ENCODE measurements around the gene EWSR1. TPM values are rescaled to one million over a fixed set of nuclear protein-coding genes. Genes with fewer than 3 reads are reported as not detected.

EWSR1 gene
- total and polyA plus RNA-seq, 2 experiments from 2014 or later, result 391 to 427 TPM

DNA sequence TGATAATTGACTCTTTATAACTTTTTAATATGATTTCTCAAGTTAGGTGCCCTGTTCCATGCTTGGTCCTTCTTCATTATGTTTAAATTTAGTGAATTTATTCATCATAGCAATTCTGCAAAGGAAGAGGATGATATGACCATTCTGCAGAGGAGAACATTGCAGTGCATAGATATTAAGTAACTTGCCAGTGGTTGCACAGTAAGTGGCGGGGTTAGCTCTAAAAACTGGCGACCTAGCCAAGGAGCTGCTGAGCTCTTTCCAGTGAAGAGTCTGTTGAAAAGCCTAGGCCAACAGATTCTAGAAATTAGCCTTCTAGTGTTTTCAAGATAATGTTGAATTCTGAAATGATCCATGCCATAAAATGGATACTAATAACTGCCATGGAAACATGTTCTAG, 4.6 kb downstream of the EWSR1 start:
- H3K36me3 Mint-ChIP-seq (ENCODE audit: low read depth), result peaks cover 92% of the 10 kb centered on the region
- H3K4me3 ChIP-seq, result 0 out of 2 replicates have a peak overlapping the region, but pooled peaks have one; percentile 5

More for the DNA sequence above, 4.6 kb downstream of the EWSR1 start:
- ATAC-seq (no peak), DNase-seq (ENCODE audit: low spot score) (no peak)
- H3K27me3 ChIP-seq (ENCODE audit: insufficient read depth), result no peaks in the 10 kb centered on the region
- H2AFZ ChIP-seq, result no peak overlapping the region
- no peaks in the 10 kb centered on the region for H3K9me3 Mint-ChIP-seq
- peaks cover 98% of the 10 kb centered on the region for H3K79me2 ChIP-seq (replicated peaks; ENCODE audit: insufficient read depth)
- H4K20me1 ChIP-seq (replicated peaks; ENCODE audit: insufficient read depth), result peaks cover 78% of the 10 kb centered on the region
- H3F3A ChIP-seq (replicated peaks; ENCODE audit: low read depth), result peaks cover 7% of the 10 kb centered on the region
- H3K4me1 ChIP-seq (ENCODE audit: insufficient read depth), result peaks cover 24% of the 10 kb centered on the region
- H3K27me3 Mint-ChIP-seq (ENCODE audit: insufficient read depth, low read depth, poor library complexity), result peaks cover 15% of the 10 kb centered on the region
- peaks cover 61% of the 10 kb centered on the region for H3K36me3 ChIP-seq (ENCODE audit: insufficient read depth)
- no peak overlapping the region for H3K4me2 ChIP-seq
- TF ChIP-seq POLR2AphosphoS5 (IDR thresholded peaks at IDR 0.05; ENCODE audit: low read depth) (no peak), EZH2 (IDR thresholded peaks at IDR 0.05; ENCODE audit: low read depth, unreplicated experiment) (no peak), STAT1 (IDR thresholded peaks at IDR 0.05; ENCODE audit: unreplicated experiment) (no peak), CREB1 (CRISPR knock-in tag; IDR thresholded peaks at IDR 0.05; ENCODE audit: low read depth) (no peak), EZH2phosphoT487 (IDR thresholded peaks at IDR 0.05; ENCODE audit: unreplicated experiment) (no peak), NANOG (IDR thresholded peaks at IDR 0.05; ENCODE audit: borderline replicate concordance) (no peak)
- TF ChIP-seq, protein P1, sequence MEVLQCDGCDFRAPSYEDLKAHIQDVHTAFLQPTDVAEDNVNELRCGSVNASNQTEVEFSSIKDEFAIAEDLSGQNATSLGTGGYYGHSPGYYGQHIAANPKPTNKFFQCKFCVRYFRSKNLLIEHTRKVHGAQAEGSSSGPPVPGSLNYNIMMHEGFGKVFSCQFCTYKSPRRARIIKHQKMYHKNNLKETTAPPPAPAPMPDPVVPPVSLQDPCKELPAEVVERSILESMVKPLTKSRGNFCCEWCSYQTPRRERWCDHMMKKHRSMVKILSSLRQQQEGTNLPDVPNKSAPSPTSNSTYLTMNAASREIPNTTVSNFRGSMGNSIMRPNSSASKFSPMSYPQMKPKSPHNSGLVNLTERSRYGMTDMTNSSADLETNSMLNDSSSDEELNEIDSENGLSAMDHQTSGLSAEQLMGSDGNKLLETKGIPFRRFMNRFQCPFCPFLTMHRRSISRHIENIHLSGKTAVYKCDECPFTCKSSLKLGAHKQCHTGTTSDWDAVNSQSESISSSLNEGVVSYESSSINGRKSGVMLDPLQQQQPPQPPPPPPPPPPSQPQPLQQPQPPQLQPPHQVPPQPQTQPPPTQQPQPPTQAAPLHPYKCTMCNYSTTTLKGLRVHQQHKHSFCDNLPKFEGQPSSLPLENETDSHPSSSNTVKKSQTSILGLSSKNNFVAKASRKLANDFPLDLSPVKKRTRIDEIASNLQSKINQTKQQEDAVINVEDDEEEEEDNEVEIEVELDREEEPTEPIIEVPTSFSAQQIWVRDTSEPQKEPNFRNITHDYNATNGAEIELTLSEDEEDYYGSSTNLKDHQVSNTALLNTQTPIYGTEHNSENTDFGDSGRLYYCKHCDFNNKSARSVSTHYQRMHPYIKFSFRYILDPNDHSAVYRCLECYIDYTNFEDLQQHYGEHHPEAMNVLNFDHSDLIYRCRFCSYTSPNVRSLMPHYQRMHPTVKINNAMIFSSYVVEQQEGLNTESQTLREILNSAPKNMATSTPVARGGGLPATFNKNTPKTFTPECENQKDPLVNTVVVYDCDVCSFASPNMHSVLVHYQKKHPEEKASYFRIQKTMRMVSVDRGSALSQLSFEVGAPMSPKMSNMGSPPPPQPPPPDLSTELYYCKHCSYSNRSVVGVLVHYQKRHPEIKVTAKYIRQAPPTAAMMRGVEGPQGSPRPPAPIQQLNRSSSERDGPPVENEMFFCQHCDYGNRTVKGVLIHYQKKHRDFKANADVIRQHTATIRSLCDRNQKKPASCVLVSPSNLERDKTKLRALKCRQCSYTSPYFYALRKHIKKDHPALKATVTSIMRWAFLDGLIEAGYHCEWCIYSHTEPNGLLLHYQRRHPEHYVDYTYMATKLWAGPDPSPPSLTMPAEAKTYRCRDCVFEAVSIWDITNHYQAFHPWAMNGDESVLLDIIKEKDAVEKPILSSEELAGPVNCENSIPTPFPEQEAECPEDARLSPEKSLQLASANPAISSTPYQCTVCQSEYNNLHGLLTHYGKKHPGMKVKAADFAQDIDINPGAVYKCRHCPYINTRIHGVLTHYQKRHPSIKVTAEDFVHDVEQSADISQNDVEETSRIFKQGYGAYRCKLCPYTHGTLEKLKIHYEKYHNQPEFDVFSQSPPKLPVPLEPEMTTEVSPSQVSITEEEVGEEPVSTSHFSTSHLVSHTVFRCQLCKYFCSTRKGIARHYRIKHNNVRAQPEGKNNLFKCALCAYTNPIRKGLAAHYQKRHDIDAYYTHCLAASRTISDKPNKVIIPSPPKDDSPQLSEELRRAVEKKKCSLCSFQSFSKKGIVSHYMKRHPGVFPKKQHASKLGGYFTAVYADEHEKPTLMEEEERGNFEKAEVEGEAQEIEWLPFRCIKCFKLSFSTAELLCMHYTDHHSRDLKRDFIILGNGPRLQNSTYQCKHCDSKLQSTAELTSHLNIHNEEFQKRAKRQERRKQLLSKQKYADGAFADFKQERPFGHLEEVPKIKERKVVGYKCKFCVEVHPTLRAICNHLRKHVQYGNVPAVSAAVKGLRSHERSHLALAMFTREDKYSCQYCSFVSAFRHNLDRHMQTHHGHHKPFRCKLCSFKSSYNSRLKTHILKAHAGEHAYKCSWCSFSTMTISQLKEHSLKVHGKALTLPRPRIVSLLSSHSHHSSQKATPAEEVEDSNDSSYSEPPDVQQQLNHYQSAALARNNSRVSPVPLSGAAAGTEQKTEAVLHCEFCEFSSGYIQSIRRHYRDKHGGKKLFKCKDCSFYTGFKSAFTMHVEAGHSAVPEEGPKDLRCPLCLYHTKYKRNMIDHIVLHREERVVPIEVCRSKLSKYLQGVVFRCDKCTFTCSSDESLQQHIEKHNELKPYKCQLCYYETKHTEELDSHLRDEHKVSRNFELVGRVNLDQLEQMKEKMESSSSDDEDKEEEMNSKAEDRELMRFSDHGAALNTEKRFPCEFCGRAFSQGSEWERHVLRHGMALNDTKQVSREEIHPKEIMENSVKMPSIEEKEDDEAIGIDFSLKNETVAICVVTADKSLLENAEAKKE (CRISPR knock-in tag; IDR thresholded peaks at IDR 0.05), result no peak
- TF ChIP-seq, protein P2, sequence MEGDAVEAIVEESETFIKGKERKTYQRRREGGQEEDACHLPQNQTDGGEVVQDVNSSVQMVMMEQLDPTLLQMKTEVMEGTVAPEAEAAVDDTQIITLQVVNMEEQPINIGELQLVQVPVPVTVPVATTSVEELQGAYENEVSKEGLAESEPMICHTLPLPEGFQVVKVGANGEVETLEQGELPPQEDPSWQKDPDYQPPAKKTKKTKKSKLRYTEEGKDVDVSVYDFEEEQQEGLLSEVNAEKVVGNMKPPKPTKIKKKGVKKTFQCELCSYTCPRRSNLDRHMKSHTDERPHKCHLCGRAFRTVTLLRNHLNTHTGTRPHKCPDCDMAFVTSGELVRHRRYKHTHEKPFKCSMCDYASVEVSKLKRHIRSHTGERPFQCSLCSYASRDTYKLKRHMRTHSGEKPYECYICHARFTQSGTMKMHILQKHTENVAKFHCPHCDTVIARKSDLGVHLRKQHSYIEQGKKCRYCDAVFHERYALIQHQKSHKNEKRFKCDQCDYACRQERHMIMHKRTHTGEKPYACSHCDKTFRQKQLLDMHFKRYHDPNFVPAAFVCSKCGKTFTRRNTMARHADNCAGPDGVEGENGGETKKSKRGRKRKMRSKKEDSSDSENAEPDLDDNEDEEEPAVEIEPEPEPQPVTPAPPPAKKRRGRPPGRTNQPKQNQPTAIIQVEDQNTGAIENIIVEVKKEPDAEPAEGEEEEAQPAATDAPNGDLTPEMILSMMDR (conservative IDR thresholded peaks at IDR 0.05; ENCODE audit: low read depth in 2 of 2), result no peak
- TF ChIP-seq, protein P3, sequence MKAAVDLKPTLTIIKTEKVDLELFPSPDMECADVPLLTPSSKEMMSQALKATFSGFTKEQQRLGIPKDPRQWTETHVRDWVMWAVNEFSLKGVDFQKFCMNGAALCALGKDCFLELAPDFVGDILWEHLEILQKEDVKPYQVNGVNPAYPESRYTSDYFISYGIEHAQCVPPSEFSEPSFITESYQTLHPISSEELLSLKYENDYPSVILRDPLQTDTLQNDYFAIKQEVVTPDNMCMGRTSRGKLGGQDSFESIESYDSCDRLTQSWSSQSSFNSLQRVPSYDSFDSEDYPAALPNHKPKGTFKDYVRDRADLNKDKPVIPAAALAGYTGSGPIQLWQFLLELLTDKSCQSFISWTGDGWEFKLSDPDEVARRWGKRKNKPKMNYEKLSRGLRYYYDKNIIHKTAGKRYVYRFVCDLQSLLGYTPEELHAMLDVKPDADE (IDR thresholded peaks at IDR 0.05), result no peak
- no peaks in the 10 kb centered on the region for H3K9me2 ChIP-seq (ENCODE audit: insufficient read depth)
- H3K4me1 Mint-ChIP-seq, result peaks cover 30% of the 10 kb centered on the region
- no peak overlapping the region for H3K27ac Mint-ChIP-seq
- H3K4me3 Mint-ChIP-seq, result no peak overlapping the region
- no peak overlapping the region for H3K27ac ChIP-seq (ENCODE audit: low read depth)

Measured in GM23338 (cell line).